ENCODE measurements around the gene TTC21B. TPM values are rescaled to one million over a fixed set of nuclear protein-coding genes. Genes with fewer than 3 reads are reported as not detected.

Gene TTC21B
- total RNA-seq, 2 donors from 2014 or later = 10.2 to 13.2 TPM

DNA sequence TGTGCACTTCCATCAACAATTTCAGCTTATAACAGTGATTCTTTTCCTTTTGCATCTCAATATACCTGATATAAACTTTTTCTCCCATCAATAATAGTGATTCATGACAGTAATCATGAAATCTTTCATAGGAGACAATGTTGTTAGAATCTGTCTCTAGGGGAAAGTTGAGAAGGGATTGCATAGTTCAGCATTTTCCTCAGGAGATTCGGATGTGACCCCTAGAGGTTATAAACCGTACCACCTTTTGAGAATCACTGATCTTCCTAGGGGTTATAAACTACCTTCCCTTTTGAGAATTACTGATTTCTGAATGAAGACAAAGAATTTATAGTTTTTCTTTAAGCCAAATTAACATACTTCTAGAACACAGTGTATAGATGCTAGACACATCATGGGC is 106.6 kb downstream of the TTC21B start:
- Histone ChIP-seq H3K9me3 (no peaks in the 10 kb centered on the region), H3K9ac (ENCODE audit: low read depth in 2 of 2, low read length in 2 of 2) (no peak overlapping the region), H3K27me3 (no peaks in the 10 kb centered on the region), H3K4me3 (no peak overlapping the region), H3K27ac (no peak overlapping the region), H3K4me1 (no peaks in the 10 kb centered on the region), H3K36me3 (no peaks in the 10 kb centered on the region)
- TF ChIP-seq, protein P1, sequence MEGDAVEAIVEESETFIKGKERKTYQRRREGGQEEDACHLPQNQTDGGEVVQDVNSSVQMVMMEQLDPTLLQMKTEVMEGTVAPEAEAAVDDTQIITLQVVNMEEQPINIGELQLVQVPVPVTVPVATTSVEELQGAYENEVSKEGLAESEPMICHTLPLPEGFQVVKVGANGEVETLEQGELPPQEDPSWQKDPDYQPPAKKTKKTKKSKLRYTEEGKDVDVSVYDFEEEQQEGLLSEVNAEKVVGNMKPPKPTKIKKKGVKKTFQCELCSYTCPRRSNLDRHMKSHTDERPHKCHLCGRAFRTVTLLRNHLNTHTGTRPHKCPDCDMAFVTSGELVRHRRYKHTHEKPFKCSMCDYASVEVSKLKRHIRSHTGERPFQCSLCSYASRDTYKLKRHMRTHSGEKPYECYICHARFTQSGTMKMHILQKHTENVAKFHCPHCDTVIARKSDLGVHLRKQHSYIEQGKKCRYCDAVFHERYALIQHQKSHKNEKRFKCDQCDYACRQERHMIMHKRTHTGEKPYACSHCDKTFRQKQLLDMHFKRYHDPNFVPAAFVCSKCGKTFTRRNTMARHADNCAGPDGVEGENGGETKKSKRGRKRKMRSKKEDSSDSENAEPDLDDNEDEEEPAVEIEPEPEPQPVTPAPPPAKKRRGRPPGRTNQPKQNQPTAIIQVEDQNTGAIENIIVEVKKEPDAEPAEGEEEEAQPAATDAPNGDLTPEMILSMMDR (IDR thresholded peaks at IDR 0.05) = no peak
- no peak for DNase-seq
- intact Hi-C loops (cut with DNase I) = no loop called here

DNA sequence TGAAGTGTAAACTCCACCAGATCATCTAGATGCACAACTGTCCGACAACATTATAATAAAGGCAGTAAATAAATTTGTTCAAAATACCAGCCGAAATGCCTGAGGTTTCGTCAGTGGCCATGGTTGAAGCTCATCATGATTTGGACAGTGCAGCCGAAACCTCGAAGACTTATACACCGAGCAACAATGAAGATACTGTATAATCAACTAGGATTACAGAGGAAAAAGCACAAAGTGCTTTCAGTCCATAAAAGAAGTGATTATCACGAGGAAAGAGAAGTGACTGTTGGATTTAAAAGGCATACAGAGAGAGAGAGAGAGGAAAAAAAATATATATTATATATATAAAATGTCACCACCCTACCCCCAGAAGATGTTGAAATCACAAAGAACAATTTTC is 107.5 kb downstream of the TTC21B start:
- H3K9me3 ChIP-seq = no peaks in the 10 kb centered on the region
- TF ChIP-seq, protein P1 (IDR thresholded peaks at IDR 0.05) = no peak
- no peak overlapping the region for H3K27ac ChIP-seq
- intact Hi-C loops (cut with DNase I) = no loop called here
- no peaks in the 10 kb centered on the region for H3K27me3 ChIP-seq
- no peaks in the 10 kb centered on the region for H3K36me3 ChIP-seq
- H3K4me1 ChIP-seq = no peaks in the 10 kb centered on the region
- H3K9ac ChIP-seq (ENCODE audit: low read depth in 2 of 2, low read length in 2 of 2) = no peak overlapping the region
- no peak for DNase-seq
- H3K4me3 ChIP-seq = no peak overlapping the region

DNA sequence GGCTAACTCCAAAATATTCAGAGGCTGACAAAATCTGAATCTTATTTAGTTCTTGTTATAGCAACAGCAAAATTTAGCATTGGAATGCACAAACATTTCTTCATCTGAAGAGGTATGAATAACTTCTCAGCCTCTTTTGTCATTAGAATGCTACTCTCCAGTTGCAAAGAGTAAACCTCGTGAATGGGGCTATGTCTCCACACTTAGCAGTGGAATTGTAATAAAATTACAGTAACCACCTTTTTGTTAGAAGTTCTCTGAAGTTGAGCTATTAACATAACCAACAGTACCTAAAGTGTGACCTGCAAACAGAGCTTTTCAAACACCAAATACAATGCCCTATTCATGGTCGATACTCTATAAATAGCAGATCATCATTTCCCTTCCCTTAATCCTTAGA is 109.4 kb downstream of the TTC21B start:
- Histone ChIP-seq H3K4me3 (no peak overlapping the region), H3K36me3 (no peaks in the 10 kb centered on the region), H3K4me1 (no peaks in the 10 kb centered on the region), H3K9me3 (no peaks in the 10 kb centered on the region), H3K27ac (no peak overlapping the region), H3K9ac (ENCODE audit: low read depth in 2 of 2, low read length in 2 of 2) (no peak overlapping the region), H3K27me3 (no peaks in the 10 kb centered on the region)
- TF ChIP-seq, protein P1 (IDR thresholded peaks at IDR 0.05) = no peak
- intact Hi-C loops (cut with DNase I) = no loop called here
- DNase-seq = no peak

DNA sequence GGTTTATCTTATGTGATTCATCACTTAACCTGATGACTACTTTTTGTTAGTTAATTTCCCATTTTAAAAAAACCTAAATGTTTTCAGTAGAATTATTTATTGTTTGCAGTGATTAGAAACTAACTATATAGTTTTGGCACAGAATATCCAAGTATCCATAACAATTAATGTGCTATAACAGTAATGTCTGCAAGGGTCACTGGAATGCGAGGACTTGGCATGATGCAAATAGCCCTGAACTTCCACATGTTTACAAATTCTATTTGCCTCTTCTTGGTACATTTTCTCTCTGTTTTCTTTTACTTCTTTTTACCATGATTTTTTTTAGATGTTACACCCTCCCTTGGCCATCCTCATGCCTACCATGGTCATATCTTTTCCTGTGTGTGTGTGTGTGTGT is 110.2 kb downstream of the TTC21B start:
- H3K9ac ChIP-seq (ENCODE audit: low read depth in 2 of 2, low read length in 2 of 2) = no peak overlapping the region
- no peaks in the 10 kb centered on the region for H3K27me3 ChIP-seq
- no peaks in the 10 kb centered on the region for H3K4me1 ChIP-seq
- TF ChIP-seq, protein P1 (IDR thresholded peaks at IDR 0.05) = no peak
- H3K9me3 ChIP-seq = no peaks in the 10 kb centered on the region
- no peaks in the 10 kb centered on the region for H3K36me3 ChIP-seq
- no peak overlapping the region for H3K27ac ChIP-seq
- no peak for DNase-seq
- intact Hi-C loops (cut with DNase I) = no loop called here
- no peak overlapping the region for H3K4me3 ChIP-seq

DNA sequence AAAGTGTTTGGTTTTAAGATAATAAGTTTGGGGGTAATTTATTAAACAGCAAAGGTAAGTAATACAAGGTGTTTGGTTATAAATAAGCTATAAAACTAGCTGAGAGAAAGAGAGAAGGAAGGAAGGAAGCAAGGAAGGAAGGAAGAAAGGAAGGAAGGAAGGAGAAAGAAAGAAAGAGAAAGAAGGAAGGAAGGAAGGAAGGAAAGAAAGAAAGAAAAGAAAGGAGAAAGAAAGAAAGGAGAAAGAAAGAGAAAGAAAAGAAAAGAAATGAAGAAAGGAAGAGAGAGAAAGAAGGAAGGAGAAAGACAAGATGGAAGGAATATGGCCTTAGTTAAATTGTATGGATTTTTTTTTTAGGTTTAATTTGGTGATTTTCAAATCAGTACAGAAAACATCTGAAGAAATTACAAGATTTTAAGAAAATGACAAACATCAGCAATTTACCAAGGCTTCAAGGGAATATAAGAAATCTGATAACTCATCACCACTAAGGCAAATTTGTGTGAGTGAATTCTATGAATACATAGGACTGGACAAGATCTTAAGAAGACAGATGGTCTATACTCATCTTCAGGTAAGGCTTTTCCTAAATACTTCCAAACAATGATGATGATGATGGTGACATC is 113.1 kb downstream of the TTC21B start:
- H3K4me1 ChIP-seq = no peaks in the 10 kb centered on the region
- TF ChIP-seq, protein P1 (IDR thresholded peaks at IDR 0.05) = no peak

More for the DNA sequence above, 113.1 kb downstream of the TTC21B start:
- Histone ChIP-seq H3K9ac (ENCODE audit: low read depth in 2 of 2, low read length in 2 of 2) (no peak overlapping the region), H3K36me3 (no peaks in the 10 kb centered on the region), H3K27me3 (no peaks in the 10 kb centered on the region), H3K9me3 (no peaks in the 10 kb centered on the region), H3K4me3 (no peak overlapping the region), H3K27ac (no peak overlapping the region)
- intact Hi-C loops (cut with DNase I) = no loop called here
- DNase-seq = no peak
